ENCODE measurements around the gene NEUROG3. TPM values are rescaled to one million over a fixed set of nuclear protein-coding genes. Genes with fewer than 3 reads are reported as not detected.
"Not testable (repeated sequence)": the region's sequence is repeated elsewhere in the genome, so short reads cannot be mapped to it uniquely, and the experiment has no call there.

Gene NEUROG3
- total RNA-seq, 1 experiment from 2014 or later: not detected

DNA sequence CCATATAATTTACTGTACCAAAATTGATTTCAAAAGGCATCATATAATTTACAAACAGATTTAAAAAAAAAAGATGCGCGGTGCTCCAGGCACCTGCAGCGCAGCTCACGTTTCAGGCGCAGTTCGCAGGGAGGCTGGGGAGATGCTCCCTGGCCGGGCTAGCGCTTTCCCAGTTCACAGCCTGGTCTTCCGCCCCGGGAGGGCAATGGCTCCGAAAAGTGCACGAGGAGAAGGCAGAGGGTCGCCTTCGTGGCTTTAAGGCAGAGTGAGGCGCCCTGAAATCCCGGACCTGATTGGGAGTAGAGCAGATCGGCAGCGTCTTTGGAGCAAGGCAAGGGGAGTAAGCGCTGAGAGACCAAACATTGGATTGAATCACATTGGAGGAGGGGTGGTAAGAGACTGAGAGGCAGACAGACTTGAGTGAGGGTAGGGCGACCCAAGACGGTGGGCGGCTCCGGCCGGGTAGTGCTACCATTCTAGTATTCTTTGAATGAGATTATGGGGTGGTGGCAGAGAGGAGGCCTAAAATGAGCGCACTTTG lies 1.5 kb downstream of the NEUROG3 start:
- no peak for DNase-seq (ENCODE audit: low read depth)

DNA sequence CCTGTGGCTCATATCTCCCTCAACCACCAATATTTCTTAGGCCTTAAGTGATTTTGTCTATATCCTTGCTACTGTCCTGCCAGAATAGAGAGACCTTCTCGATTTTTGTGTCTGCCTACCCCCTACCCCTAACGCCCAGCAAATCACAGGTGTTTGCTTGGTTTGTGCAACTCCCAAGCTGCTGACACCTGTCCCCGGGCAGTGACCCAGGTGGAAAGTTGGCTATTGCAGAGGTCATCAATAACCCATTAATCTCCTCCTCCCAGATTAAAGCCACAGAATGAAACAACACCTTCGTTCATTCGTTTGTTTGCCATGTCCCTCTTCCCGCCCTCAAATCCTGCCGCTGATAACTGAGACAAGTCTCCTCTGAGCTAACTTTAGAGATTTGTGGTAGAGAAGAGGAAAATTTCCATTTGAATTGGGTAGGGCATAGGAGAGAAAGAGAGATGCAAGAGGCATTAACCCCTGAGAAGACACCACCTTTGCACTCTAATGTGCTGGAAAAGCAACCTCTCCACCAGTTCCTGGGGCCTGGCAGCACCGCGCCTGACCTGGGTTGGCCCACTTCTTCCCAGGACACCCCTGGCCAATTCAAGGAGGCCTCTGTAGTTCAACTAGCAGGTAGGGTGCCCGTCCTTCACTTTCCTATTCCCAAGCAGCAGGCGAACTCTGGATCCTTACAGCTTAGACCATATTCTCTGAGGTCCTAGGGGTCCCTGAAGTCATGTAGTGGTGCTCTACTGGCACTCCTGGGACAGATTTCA lies 3.0 kb downstream of the NEUROG3 start:
- no peak for DNase-seq (ENCODE audit: low read depth)

DNA sequence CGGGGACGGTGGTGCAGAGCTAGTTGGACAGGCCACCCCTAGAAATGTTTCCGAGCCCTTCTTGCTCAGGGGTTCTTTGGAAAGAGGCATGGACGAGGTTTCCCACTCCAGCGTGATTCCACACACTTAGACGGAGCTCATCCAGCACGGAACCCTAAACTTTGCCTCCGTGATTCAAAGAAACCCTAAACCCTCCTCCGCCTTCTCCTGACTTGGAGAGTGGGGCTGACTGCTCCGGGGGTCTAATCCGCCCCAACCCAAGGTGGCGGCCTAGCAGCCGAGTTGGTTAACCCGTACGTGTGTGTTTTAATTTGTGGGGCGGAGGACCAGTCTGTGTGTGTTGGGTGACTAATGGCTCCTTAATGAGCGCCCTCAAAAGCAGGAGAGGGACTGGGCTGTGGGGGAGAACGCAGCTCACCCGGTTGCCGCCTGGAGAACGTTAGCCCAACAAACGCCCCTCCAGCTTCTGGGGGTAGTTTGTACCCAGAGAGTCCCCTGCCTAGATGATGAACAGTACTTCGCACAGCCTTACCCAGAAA lies 3.8 kb downstream of the NEUROG3 start:
- no peak for DNase-seq (ENCODE audit: low read depth)

DNA sequence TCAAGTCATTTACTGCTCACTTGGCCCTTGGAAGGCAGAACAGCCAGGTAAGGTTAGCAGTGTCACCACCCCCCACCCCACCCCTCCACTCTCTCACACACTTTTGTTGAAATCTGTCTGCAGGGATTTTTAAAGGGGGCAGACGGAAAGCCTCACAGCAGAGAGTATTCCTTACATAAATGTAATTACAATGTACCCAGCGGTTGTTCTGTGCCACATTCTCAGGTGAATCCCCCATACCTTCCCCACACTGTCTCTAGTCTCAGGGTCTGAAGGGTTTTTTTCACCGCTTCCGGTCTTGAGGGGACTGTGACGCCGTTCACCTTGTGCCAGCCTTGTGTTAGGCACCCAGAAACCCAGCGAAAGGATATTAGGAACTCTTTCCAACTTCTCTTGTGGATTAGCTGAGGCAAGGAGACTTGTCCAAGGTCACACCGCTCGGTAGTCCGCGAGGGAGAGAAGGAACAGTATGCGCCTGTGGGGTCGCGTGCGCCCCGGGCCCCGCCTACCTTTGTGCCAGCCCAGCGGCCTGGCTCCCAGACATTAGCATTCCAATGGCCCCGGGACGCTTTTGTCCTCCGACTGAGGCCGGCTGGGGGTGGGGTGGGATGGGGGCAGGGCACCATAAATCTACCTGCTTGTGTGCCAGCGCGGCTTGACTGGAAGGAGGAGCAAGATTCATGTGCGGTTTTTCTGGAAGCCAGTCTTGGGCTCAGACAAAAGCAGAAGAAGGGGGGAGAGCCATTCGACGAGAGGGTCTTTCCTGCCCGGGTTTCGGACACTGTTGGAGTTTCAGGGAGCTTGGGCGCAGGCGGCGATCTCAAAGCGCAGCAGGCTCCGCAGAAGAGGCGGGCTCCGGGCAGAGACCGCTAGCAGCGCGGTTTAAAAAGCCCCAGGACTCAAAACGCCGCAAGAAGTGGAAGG lies 4.5 kb downstream of the NEUROG3 start:
- no peak for DNase-seq (ENCODE audit: low read depth)

DNA sequence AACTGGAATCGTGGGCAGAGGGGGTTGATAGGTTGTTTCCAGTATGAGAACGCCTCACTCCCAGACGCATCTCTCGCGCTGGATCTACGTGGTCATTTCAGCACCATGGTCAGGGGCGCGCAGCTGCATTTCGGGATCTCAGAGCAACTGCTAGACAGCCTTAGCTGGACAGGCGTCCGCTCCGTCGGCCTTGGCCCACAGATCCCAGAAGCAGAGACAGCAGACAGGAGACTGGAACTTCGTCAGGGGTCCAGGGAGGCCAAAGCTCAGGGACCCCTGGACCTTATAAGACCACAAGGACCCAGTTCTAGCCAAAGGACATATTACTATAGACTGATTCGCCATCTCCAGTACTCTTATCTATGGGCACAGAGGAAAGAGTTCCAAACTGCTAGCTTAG lies 5.3 kb downstream of the NEUROG3 start:
- peak; percentile 49 for DNase-seq (ENCODE audit: low read depth)

DNA sequence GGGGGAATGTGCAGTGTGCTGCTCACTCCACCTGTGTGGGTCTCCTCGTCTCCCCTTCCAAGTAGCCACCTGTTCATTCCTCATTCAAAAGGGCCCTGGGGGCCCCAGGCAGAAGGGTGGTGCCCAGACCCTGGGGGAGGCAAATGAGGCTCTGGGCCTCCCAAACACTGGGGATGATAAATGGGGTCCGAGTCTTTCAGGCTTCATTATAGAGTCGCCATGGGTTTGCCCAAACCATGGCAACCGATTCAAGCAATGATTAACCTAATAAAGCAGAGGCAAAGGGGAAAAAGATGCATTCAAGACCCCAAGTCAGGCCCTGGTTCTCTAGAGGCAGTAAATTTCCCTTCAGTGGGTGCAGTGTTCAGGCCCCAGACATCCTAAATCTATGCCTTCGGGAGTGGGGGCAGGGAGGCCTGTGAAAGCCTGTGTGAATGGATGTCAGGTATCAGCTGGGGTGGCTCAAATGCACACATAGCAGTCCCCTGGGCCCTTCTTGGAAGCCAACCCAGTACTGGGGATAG lies 10.4 kb downstream of the NEUROG3 start:
- DNase-seq (ENCODE audit: low read depth): no peak

DNA sequence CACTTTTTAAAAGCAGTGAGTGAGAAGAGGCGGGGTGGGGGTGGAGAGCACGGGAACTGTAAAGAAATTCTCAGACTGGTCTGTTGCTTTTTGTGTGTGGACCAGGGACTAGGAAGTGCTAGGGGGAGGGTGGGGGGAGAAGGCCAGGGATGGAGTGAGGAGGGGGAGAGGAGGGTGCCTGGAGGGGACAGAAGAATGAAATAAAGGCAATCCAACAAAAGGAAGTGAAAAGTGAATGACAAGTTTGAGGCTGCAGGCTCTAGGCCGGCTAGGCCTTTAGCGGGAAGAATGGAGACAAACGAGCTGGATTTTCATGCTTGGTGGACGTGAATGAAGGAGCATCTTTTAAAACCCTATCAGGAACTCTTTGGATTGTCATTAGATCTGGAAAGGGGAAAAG lies 13.7 kb downstream of the NEUROG3 start:
- no peak for DNase-seq (ENCODE audit: low read depth)

DNA sequence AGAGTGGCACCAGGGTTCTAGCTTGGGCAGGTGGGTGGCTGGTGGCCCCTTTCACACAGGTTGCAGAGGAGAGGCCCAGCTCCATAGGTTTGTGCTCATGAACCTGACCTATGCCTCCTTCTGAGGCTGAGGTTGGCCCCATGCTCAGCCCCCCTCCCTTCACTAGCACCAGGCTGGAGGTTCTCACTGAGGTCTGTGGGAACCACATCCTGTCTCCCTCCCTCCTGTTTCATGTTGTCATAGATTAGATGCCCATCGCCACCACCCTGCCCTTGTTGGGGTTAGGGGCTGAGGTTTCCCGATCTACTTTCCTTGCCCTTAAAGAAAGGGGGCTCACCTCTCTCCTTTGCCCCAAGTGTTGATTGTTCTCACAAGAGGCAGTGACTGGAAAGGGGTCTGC lies 14.7 kb downstream of the NEUROG3 start:
- no peak for DNase-seq (ENCODE audit: low read depth)

DNA sequence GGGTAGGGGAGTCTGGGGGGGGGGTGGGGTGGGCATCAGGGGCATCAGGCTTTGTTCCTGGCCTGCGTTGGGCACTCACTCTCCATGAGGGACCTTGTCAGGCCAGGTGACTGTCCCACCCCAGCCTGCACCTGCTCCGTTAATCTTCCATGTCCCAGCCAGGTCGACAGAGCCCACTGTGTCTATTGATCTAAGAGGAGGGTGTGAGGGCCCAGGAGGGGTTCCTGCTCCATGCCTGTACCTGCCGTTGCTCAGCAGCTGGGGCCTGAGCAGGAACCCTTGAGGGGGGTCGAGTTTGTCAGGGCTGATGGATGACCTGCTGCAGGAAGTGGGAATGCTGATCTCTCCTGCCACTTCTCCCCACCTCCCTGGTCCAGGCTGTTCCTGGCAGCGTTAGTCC lies 18.6 kb downstream of the NEUROG3 start:
- no peak for DNase-seq (ENCODE audit: low read depth)

DNA sequence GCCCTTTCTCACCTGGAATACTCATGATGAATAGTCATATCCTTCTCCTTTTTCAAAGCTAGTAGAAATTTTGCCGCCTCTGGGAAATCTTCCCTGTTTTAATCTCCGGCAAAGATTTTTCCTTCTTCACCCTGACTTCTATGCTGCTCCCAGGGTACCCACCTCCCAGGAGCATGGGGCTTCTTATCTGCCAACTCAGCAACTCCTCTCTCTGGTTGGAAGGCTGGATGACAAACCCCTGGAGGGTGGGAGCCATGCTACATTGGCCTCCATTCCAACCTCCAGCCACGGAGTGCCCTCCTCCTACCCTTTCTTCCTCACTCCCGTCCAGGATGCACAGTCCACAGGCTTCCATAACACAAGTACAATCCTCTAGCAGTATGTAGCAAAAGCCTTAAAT lies 19.9 kb downstream of the NEUROG3 start:
- DNase-seq (ENCODE audit: low read depth): no peak

DNA sequence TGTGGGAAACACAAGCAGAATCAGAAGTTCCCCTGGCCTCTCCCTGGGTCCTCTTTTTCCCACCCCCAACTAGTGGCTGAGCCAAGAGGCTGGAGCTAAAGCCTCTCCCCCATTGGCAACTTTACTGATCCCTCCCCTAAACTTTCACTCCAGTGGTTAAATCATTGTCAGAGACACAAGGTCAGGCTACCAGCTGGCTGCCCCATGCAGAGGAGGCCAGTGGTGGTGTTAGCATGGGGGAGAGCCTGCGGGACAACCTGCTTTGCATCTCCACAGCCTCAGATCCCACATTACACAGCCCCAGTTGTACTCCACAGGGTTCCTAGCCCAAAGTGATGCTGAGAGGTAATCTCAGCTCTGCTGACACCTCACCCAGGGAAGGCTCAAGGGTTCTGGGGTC lies 21.0 kb downstream of the NEUROG3 start:
- DNase-seq (ENCODE audit: low read depth): no peak

DNA sequence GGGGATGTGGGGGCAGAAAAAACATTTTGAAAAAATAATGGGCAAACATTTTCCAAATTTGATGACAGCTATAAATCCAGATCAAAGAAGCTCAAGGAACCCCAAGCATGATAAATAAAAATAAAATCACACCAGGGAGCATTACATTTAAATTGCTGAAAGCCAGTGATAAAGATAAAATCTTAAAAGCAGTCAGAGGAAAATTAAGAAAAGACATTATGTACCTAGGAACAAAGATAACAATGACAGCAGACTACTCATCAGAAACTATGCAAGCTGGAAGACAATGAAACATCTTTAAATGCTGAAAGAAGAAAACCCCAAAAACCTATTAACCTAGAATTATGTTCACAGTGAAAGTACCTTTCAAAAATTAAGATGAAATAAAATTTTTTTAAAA lies 23.3 kb downstream of the NEUROG3 start:
- no peak for DNase-seq (ENCODE audit: low read depth)

DNA sequence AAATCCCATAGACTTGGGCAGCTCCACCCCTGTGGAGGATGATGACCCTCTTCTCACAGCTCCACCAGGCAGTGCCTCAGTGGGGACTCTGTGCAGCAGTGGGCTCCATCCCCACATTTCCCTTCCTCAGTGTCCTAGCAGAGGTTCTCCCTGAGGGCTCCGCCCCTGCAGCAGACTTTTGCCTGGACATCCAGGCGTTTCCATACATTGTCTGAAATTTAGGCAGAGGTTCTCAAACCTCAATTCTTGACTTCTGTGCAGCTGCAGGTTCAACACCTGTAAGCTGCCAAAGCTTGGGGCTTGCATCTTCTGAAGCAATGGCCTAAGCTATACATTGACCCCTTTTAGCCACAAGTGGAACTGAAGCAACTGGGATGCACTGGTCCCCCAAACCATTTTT lies 31.8 kb downstream of the NEUROG3 start:
- no peak for DNase-seq (ENCODE audit: low read depth)

DNA sequence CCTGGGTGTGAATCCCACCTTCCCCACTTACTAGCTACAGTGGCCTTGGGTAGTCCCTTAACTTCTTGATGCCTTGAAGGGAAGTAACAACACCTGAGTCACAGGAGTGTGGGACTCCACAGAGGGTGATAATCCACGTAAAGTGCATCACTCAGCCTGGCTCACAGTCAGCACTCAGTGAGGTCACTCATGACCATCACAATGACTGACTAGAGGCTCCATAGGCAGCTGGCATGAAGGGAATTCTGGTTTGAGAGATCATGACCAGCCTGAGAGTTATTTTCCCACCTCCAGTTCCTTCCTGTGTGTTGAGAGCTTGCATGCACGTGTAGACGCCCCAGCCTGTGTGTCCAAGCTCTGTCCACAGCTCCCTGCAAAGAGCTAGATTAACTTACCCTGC lies 34.8 kb downstream of the NEUROG3 start:
- no peak for DNase-seq (ENCODE audit: low read depth)

DNA sequence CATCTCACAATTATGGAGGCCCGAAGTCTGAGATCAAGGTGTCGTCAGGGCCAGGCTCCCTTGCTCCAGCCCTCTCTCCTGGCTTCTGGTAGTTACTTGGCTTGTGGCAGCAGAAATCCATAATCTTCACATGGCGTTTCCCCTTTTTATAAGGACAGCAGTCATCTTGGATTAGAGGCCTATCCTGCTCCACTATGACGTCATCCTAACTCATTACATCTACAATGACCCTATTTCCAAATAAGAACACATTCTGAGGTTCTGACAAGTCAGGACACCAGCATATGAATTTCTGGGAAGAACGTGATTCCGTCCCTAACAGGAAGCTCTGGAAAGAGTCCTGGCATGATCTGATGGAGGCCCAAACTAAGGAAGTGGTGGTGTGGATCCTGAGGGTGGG lies 35.8 kb downstream of the NEUROG3 start:
- no peak for DNase-seq (ENCODE audit: low read depth)

DNA sequence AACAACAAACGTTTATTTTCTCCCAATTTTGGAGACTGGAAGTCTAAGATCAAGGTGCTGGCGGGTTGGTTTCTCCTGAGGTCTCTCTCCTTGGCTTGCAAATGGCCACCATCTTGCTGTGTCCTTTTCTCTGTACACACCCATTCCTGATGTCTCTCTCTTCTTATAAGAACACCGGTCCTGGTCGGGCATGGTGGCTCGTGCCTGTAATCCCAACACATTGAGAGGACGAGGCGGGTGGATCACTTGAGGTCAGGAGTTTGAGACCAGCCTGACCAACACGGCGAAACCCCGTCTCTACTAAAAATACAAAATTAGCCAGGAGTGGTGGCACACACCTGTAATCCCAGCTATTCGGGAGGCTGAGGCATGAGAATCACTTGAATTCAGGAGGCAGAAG lies 36.7 kb downstream of the NEUROG3 start:
- not testable (repeated sequence) for DNase-seq (ENCODE audit: low read depth)

DNA sequence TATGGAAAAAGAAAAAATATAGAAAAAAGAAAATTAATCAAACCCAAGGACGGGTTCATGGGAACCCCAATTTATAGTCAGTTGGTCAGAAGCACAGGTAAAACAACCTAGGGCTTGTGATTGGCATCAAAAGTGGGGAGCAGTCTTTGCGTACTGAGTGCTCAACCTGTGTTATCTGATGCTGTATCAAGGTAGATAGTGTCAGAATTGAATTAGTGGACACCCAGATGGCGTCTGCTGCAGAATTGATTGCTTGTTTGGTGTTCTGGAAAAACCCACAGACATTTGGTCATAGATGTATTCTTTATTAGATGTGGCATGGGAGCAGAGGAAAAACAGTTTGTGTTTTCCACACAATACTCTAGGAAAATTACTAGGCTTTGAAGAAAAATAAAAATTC lies 39.6 kb downstream of the NEUROG3 start:
- no peak for DNase-seq (ENCODE audit: low read depth)

DNA sequence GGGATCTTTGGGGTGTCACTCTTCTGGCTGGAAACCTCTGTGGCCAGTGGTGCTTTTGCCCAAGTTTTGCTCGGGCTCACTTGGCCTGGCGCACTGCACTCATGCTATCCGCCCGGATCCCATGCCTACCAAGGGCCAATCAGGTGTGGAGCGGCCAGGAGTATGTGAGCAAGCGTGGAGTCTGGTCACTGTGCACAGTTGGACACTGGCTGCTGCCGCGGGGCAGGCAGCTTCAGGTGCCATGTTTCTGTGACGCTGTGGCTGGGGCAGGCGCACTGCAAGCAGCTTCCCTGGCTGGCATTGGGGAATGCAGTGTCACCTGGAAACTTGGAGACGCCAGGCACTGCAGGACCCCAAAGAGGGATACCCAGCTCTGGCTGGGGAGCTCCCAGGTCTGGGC lies 45.3 kb downstream of the NEUROG3 start:
- no peak for DNase-seq (ENCODE audit: low read depth)
